ENCODE measurements around the gene SRCIN1. TPM values are rescaled to one million over a fixed set of nuclear protein-coding genes. Genes with fewer than 3 reads are reported as not detected.
A peak's percentile ranks its signal among the peaks of the same experiment; 100 is the strongest.
"Not testable (repeated sequence)": the region's sequence is repeated elsewhere in the genome, so short reads cannot be mapped to it uniquely, and the experiment has no call there.

The SRCIN1 gene
- total and polyA plus RNA-seq, 2 donors (not counting 1 experiment from before 2014, with no cell fraction given), result 0.44 to 1.1 TPM

- 89% methylated on average over 15 of the region's 17 CpGs for WGBS (ENCODE audit: insufficient coverage)
- POLR2A ChIA-PET, result not testable (repeated sequence)
These were observed 116.0 kb downstream of the SRCIN1 start for GRCh38 chr17:38489774-38490173.

GRCh38 chr17:38485681-38486298, 120.0 kb downstream of the SRCIN1 start:
- H3K4me2 ChIP-seq (replicated peaks; ENCODE audit: low read depth, low read length, poor library complexity, severe bottlenecking); POLR2A ChIA-PET; H3K9me3 ChIP-seq (ENCODE audit: control extremely low read depth in 1 of 3, control insufficient read depth in 2 of 3, insufficient read depth in 1 of 3, low read length in 2 of 3); H3K9ac ChIP-seq (ENCODE audit: low read length); H3K27me3 ChIP-seq (replicated peaks in 1 of 4; ENCODE audit: control extremely low read depth in 1 of 4, control insufficient read depth in 3 of 4, insufficient read depth in 4 of 4, low read length in 3 of 4); H4K20me1 ChIP-seq (ENCODE audit: control insufficient read depth, insufficient read depth, low read length, poor library complexity, severe bottlenecking); H3K27ac ChIP-seq (ENCODE audit: low read length in 2 of 2); H3K36me3 ChIP-seq (replicated peaks in 1 of 2; ENCODE audit: control extremely low read depth in 1 of 2, control insufficient read depth in 1 of 2, extremely low read depth in 1 of 2, insufficient read depth in 2 of 2, low read length in 1 of 2); H3K9me3 Mint-ChIP-seq (ENCODE audit: insufficient read depth); H3K4me3 ChIP-seq (ENCODE audit: control extremely low read depth in 1 of 5, extremely low read depth in 1 of 5, insufficient read depth in 1 of 5, low read depth in 2 of 5, low read length in 4 of 5); H3K79me2 ChIP-seq (ENCODE audit: control insufficient read depth, insufficient read depth, low read length); H3K27me3 Mint-ChIP-seq: not testable (repeated sequence)
- Histone ChIP-seq H3K4me1 (ENCODE audit: control insufficient read depth in 2 of 2, insufficient read depth in 2 of 2, low read length in 2 of 2) (peaks cover 0 to 11% of the 10 kb centered on the region in 2 donors), H2AFZ (ENCODE audit: insufficient read depth, low read depth, low read length, poor library complexity, severe bottlenecking) (peak overlapping the region; percentile 12)
- Mint-ChIP-seq H3K4me1 (peaks cover 20% of the 10 kb centered on the region), H3K27ac (peak overlapping the region; percentile 85), H3K4me3 (peak overlapping the region; percentile 82)
- DNase-seq, result peak; percentile 64
- 67% methylated on average over 7 of the region's 13 CpGs for WGBS (ENCODE audit: insufficient coverage)
- intact Hi-C loops (cut with micrococcal nuclease), result loop anchor here (2.0 kb wide), 2 partner anchors 63 to 137 kb away; no protein-coding TSS in a partner anchor
- peak; percentile 77 for ATAC-seq (ENCODE audit: low read depth)
- CTCF ChIA-PET, result interaction anchor here (0.8 to 1.4 kb wide), 4 partner anchors 42 to 181 kb away, joined by 3 to 6 read pairs (median 4); no protein-coding TSS in a partner anchor

More at GRCh38 chr17:38489774-38490173, 116.0 kb downstream of the SRCIN1 start:
- ATAC-seq (ENCODE audit: low read depth); H3K9me3 Mint-ChIP-seq (ENCODE audit: insufficient read depth); intact Hi-C loops (cut with micrococcal nuclease); H3K27ac ChIP-seq (ENCODE audit: low read length in 2 of 2); H3K9me3 ChIP-seq (ENCODE audit: control extremely low read depth in 1 of 3, control insufficient read depth in 2 of 3, insufficient read depth in 1 of 3, low read length in 2 of 3); H3K4me3 ChIP-seq (ENCODE audit: control extremely low read depth in 1 of 5, extremely low read depth in 1 of 5, insufficient read depth in 1 of 5, low read depth in 2 of 5, low read length in 4 of 5); H3K79me2 ChIP-seq (ENCODE audit: control insufficient read depth, insufficient read depth, low read length); H3K9ac ChIP-seq (ENCODE audit: low read length); H4K20me1 ChIP-seq (ENCODE audit: control insufficient read depth, insufficient read depth, low read length, poor library complexity, severe bottlenecking); CTCF ChIA-PET; H3K27me3 ChIP-seq (replicated peaks in 1 of 4; ENCODE audit: control extremely low read depth in 1 of 4, control insufficient read depth in 3 of 4, insufficient read depth in 4 of 4, low read length in 3 of 4); H3K4me3 Mint-ChIP-seq; H3K27ac Mint-ChIP-seq; H2AFZ ChIP-seq (ENCODE audit: insufficient read depth, low read depth, low read length, poor library complexity, severe bottlenecking); H3K36me3 ChIP-seq (replicated peaks in 1 of 2; ENCODE audit: control extremely low read depth in 1 of 2, control insufficient read depth in 1 of 2, extremely low read depth in 1 of 2, insufficient read depth in 2 of 2, low read length in 1 of 2); H3K4me2 ChIP-seq (replicated peaks; ENCODE audit: low read depth, low read length, poor library complexity, severe bottlenecking); DNase-seq; H3K27me3 Mint-ChIP-seq: not testable (repeated sequence)
- peaks cover 19% of the 10 kb centered on the region for H3K4me1 Mint-ChIP-seq
- peaks cover 0 to 11% of the 10 kb centered on the region in 2 donors for H3K4me1 ChIP-seq (ENCODE audit: control insufficient read depth in 2 of 2, insufficient read depth in 2 of 2, low read length in 2 of 2)

Data from B cell (primary cell).